Measurements from ENCODE around the gene ACTN1.

Gene ACTN1

GRCh38 chr14:68937471-68938270, 41.4 kb downstream of the ACTN1 start:
- peak in 22 of 58 donors; percentile 10 to 73 (median 25) for DNase-seq

- no peak for DNase-seq
Measured at GRCh38 chr14:68936980-68937379, 42.1 kb downstream of the ACTN1 start.

- DNase-seq: peak in 1 of 58 donors; percentile 25
Measured at GRCh38 chr14:68936476-68936875, 42.6 kb downstream of the ACTN1 start.

GRCh38 chr14:68935761-68936214, 43.3 kb downstream of the ACTN1 start:
- DNase-seq: peak in 2 of 58 donors; percentile 10 to 17

- DNase-seq: no peak
Measured at GRCh38 chr14:68934066-68934465, 45.0 kb downstream of the ACTN1 start.

GRCh38 chr14:68932686-68933085, 46.4 kb downstream of the ACTN1 start:
- no peak for DNase-seq

GRCh38 chr14:68932231-68932630, 46.9 kb downstream of the ACTN1 start:
- DNase-seq: no peak

GRCh38 chr14:68931474-68932051, 47.5 kb downstream of the ACTN1 start:
- DNase-seq: no peak

- no peak for DNase-seq
Measured at GRCh38 chr14:68931063-68931462, 48.0 kb downstream of the ACTN1 start.

GRCh38 chr14:68929623-68930307, 49.3 kb downstream of the ACTN1 start:
- DNase-seq: no peak

- DNase-seq: no peak
Measured at GRCh38 chr14:68928770-68929550, 50.1 kb downstream of the ACTN1 start.

- no peak for DNase-seq
Measured at GRCh38 chr14:68927956-68928675, 51.0 kb downstream of the ACTN1 start.

- DNase-seq: no peak
Measured at GRCh38 chr14:68927089-68927488, 52.0 kb downstream of the ACTN1 start.

- DNase-seq: no peak
Measured at GRCh38 chr14:68926236-68926635, 52.9 kb downstream of the ACTN1 start.

GRCh38 chr14:68925373-68925772, 53.7 kb downstream of the ACTN1 start:
- DNase-seq: no peak

GRCh38 chr14:68924186-68925158, 54.6 kb downstream of the ACTN1 start:
- DNase-seq: no peak

GRCh38 chr14:68922886-68923285, 56.2 kb downstream of the ACTN1 start:
- DNase-seq: no peak

- no peak for DNase-seq
Measured at GRCh38 chr14:68922201-68922621, 56.9 kb downstream of the ACTN1 start.

- no peak for DNase-seq
Measured at GRCh38 chr14:68921666-68922065, 57.4 kb downstream of the ACTN1 start.

- no peak for DNase-seq
Measured at GRCh38 chr14:68921049-68921448, 58.1 kb downstream of the ACTN1 start.
